MM.1S (cell line): ENCODE data around the gene WDFY4.

Source experiments
- DNase-seq: peaks from one replicate; pipeline ENCODE4 v3.0.0-alpha.2; 2015
- H2AFZ ChIP-seq: fragments of 300-600 bp; sonication (generic); 2 replicates; pipeline ENCODE4 v1.6.0; 2016; ENCODE audit warnings: antibody characterized with exemption, low read length
- H3F3A ChIP-seq: fragments of 300-600 bp; sonication (generic); 2 replicates; pipeline ENCODE4 v1.6.1; 2016; ENCODE audit warnings: mild to moderate bottlenecking, antibody characterized with exemption, low read length, moderate library complexity, mixed read lengths; ENCODE audit not compliant: insufficient read depth
- H3K27ac ChIP-seq: fragments of 300-600 bp; sonication (generic); 2 replicates; pipeline ENCODE4 v1.5.1; 2016; ENCODE audit warnings: mild to moderate bottlenecking, low read length
- H3K27me3 ChIP-seq: fragments of 300-600 bp; sonication (generic); replicated peaks from 2 replicates; pipeline ENCODE4 v1.6.0; 2016; ENCODE audit warnings: low read length; ENCODE audit not compliant: insufficient read depth
- H3K36me3 ChIP-seq: fragments of 300-600 bp; sonication (generic); replicated peaks from 2 replicates; pipeline ENCODE4 v1.6.1; 2016; ENCODE audit warnings: mild to moderate bottlenecking, low read length, mixed read lengths; ENCODE audit not compliant: insufficient read depth
- H3K4me1 ChIP-seq: fragments of 300-600 bp; sonication (generic); 2 replicates; pipeline ENCODE4 v1.6.1; 2016; ENCODE audit warnings: low read length, mixed read lengths
- H3K4me2 ChIP-seq: fragments of 300-600 bp; sonication (generic); 2 replicates; pipeline ENCODE4 v1.6.0; 2016; ENCODE audit warnings: low read depth, low read length
- H3K4me3 ChIP-seq: fragments of 300-600 bp; sonication (generic); 2 replicates; pipeline ENCODE4 v1.5.1; 2016; ENCODE audit warnings: low read length, mixed read lengths
- H3K79me2 ChIP-seq: fragments of 300-600 bp; sonication (generic); 2 replicates; pipeline ENCODE4 v1.6.1; 2016; ENCODE audit warnings: mixed run types, low read length, mixed read lengths
- H3K9ac ChIP-seq: fragments of 300-600 bp; sonication (generic); 2 replicates; pipeline ENCODE4 v1.6.1; 2016; ENCODE audit warnings: low read length, mixed read lengths
- H3K9me2 ChIP-seq: fragments of 300-600 bp; sonication (generic); replicated peaks from 2 replicates; pipeline ENCODE4 v1.6.1; 2016; ENCODE audit warnings: mild to moderate bottlenecking, low read length, mixed read lengths; ENCODE audit not compliant: insufficient read depth
- H3K9me3 ChIP-seq: fragments of 300-600 bp; sonication (generic); replicated peaks from 2 replicates; pipeline ENCODE4 v1.6.1; 2016; ENCODE audit warnings: mild to moderate bottlenecking, low read length, mixed read lengths; ENCODE audit not compliant: insufficient read depth
- H4K20me1 ChIP-seq: fragments of 300-600 bp; sonication (generic); 2 replicates; pipeline ENCODE4 v1.6.1; 2016; ENCODE audit warnings: mild to moderate bottlenecking, low read length, moderate library complexity, mixed read lengths; ENCODE audit not compliant: insufficient read depth
- EZH2 ChIP-seq: fragments of 300-600 bp; sonication (generic); optimal IDR thresholded peaks from 2 replicates; pipeline ENCODE3; 2017; ENCODE audit warnings: low read depth, mild to moderate bottlenecking, antibody characterized with exemption, low read length, mixed read lengths
- EZH2phosphoT487 ChIP-seq: fragments of 300-600 bp; sonication (generic); IDR thresholded peaks from 2 replicates; pipeline ENCODE4 v1.6.1; 2018; ENCODE audit warnings: antibody characterized with exemption, low read length
- TF ChIP-seq, protein P1 (sequence below): fragments of 300-600 bp; sonication (generic); IDR thresholded peaks from 2 replicates; pipeline ENCODE4 v1.5.1; 2016; ENCODE audit warnings: antibody characterized with exemption, low read length, mixed read lengths

WDFY4 gene

DNA sequence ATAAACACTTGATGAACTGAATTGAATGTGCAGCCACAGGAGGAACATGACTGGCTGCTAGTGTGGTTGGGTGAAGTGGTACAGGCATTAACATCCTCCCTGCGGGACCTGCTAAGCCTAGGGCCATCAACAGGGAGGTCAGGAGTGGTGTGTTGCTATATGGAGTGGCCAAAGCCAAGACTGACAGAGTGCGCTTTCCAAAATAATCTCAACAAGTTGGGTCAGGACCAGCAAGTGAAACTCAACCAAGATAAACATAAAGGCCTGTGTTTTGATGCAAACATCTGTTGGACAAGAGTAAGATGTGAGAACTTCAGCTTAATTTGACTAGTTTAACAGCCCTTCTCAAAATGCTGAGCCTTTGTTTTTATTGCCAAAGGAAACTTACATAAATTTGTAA lies 97.7 kb downstream of the WDFY4 start:
- Histone ChIP-seq H3K36me3 (no peaks in the 10 kb centered on the region), H3K27me3 (no peaks in the 10 kb centered on the region), H3F3A (no peaks in the 10 kb centered on the region), H3K4me2 (no peak overlapping the region), H3K9me3 (no peaks in the 10 kb centered on the region), H3K4me3 (no peak overlapping the region), H3K9ac (no peak overlapping the region), H2AFZ (no peak overlapping the region), H3K4me1 (no peaks in the 10 kb centered on the region), H3K27ac (no peak overlapping the region), H3K9me2 (no peaks in the 10 kb centered on the region), H4K20me1 (no peaks in the 10 kb centered on the region), H3K79me2 (no peaks in the 10 kb centered on the region)
- no peak for TF ChIP-seq EZH2
- no peak for TF ChIP-seq EZH2phosphoT487
- TF ChIP-seq, protein P1, sequence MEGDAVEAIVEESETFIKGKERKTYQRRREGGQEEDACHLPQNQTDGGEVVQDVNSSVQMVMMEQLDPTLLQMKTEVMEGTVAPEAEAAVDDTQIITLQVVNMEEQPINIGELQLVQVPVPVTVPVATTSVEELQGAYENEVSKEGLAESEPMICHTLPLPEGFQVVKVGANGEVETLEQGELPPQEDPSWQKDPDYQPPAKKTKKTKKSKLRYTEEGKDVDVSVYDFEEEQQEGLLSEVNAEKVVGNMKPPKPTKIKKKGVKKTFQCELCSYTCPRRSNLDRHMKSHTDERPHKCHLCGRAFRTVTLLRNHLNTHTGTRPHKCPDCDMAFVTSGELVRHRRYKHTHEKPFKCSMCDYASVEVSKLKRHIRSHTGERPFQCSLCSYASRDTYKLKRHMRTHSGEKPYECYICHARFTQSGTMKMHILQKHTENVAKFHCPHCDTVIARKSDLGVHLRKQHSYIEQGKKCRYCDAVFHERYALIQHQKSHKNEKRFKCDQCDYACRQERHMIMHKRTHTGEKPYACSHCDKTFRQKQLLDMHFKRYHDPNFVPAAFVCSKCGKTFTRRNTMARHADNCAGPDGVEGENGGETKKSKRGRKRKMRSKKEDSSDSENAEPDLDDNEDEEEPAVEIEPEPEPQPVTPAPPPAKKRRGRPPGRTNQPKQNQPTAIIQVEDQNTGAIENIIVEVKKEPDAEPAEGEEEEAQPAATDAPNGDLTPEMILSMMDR, result no peak
- DNase-seq, result no peak

DNA sequence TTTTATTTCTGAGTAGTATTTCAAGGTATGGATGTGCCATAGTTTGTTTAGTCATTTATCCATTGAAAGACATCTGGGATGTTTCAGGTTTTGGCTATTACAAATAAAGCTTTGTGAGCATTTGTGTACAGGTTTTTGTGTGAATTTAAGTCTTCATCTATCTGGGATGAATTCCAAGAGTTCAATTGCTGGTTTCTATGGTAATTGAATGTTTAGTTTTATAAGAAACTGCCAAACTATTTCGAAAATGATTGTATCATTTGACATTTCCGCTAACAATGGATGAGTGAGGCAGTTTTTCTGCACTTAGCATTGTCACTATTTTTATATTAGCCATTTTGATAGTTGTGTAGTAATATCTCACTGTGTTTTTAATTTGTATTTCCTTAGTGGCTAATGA lies 99.4 kb downstream of the WDFY4 start:
- Histone ChIP-seq H3K79me2 (no peaks in the 10 kb centered on the region), H3K9ac (no peak overlapping the region), H3K4me2 (no peak overlapping the region), H3K27me3 (no peaks in the 10 kb centered on the region), H3K4me1 (no peaks in the 10 kb centered on the region), H3K36me3 (no peaks in the 10 kb centered on the region), H3K4me3 (no peak overlapping the region), H3K9me3 (no peaks in the 10 kb centered on the region), H3K27ac (no peak overlapping the region), H2AFZ (no peak overlapping the region), H4K20me1 (no peaks in the 10 kb centered on the region), H3F3A (no peaks in the 10 kb centered on the region), H3K9me2 (no peaks in the 10 kb centered on the region)
- TF ChIP-seq EZH2, result no peak
- TF ChIP-seq EZH2phosphoT487, result no peak
- TF ChIP-seq, protein P1, result no peak
- DNase-seq, result no peak

DNA sequence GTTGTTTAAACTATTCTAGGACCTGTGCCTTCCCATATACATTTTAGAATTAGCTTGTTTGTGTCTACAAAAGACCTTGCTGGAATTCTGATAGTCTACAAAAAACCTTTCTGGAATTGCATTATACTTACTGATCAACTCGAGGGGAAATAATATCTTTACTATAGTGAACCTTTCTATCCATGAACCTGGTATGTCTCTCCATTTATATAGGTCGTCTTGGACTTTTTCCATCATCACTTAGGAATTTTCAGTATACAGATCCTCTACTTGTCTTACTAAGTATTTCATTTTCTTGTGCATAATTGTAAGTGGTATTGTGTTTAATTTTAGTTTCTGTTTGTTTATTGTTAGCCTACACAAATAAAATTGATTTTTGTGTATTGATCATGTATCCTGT lies 101.1 kb downstream of the WDFY4 start:
- Histone ChIP-seq H3K9me2 (no peaks in the 10 kb centered on the region), H3K27me3 (no peaks in the 10 kb centered on the region), H3K36me3 (no peaks in the 10 kb centered on the region), H3K9me3 (no peaks in the 10 kb centered on the region), H3K4me1 (no peaks in the 10 kb centered on the region), H3K79me2 (no peaks in the 10 kb centered on the region), H3K4me2 (no peak overlapping the region), H3K27ac (no peak overlapping the region), H3F3A (no peaks in the 10 kb centered on the region), H3K9ac (no peak overlapping the region), H2AFZ (no peak overlapping the region), H3K4me3 (no peak overlapping the region), H4K20me1 (no peaks in the 10 kb centered on the region)
- no peak for DNase-seq
- TF ChIP-seq EZH2phosphoT487 (no peak), EZH2 (no peak)
- TF ChIP-seq, protein P1, result no peak
